D721Med (cell line): ENCODE results near the gene WIZ.

ENCODE experiments used
- DNase-seq: peaks from one replicate; pipeline ENCODE4 v3.0.0; 2011; ENCODE audit warnings: low spot score; ENCODE audit not compliant: insufficient read length
- FAIRE-seq: peaks from 2 replicates; lab custom pipeline; 2011; peaks lifted over from hg19 to GRCh38; lab: Jason Lieb, UNC
- CTCF ChIP-seq: IDR thresholded peaks from 2 replicates; pipeline ENCODE4 v1.5.1; 2012; ENCODE audit warnings: mild to moderate bottlenecking, control low read depth; ENCODE audit not compliant: insufficient read depth; ENCODE audit errors: missing control alignments

The WIZ gene

GRCh38 chr19:15431396-15432017, 18.2 kb downstream of the WIZ start:
- TF ChIP-seq CTCF, result no peak
- DNase-seq (no peak), FAIRE-seq (no peak)

GRCh38 chr19:15430526-15431120, 19.1 kb downstream of the WIZ start:
- DNase-seq (no peak), FAIRE-seq (no peak)
- no peak for TF ChIP-seq CTCF

DNA sequence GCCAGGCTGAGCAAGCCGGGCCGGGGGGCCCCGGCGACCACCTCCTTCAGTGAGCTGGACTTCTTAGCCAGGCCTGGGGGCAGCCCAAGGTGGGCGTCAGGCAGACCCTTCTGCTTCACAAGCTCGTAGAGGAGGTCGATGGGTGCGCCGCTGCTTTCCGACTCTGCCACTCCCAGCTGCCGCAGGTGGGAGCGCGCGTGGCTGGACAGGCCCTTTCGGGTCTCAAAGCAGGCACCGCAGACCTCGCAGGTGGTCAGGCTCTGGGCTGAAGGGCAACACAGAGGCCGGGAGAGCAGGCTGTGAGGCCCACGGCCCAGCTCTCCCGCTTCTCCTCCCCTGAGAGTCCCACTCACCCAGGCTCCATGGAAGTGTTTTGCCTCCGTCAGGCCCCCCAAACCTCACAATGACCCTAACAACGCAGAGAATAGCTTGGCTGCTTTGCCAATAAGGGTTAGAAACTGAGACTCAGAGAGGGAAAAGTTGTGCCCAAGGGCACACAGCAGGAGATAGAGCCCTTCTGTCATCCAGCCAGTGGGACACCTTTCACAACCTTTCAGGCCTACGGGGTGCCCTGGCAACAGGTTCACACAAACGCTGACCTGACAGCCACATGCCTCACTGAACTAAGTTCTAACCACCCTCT, 19.8 kb downstream of the WIZ start:
- no peak for TF ChIP-seq CTCF
- DNase-seq (no peak), FAIRE-seq (no peak)

DNA sequence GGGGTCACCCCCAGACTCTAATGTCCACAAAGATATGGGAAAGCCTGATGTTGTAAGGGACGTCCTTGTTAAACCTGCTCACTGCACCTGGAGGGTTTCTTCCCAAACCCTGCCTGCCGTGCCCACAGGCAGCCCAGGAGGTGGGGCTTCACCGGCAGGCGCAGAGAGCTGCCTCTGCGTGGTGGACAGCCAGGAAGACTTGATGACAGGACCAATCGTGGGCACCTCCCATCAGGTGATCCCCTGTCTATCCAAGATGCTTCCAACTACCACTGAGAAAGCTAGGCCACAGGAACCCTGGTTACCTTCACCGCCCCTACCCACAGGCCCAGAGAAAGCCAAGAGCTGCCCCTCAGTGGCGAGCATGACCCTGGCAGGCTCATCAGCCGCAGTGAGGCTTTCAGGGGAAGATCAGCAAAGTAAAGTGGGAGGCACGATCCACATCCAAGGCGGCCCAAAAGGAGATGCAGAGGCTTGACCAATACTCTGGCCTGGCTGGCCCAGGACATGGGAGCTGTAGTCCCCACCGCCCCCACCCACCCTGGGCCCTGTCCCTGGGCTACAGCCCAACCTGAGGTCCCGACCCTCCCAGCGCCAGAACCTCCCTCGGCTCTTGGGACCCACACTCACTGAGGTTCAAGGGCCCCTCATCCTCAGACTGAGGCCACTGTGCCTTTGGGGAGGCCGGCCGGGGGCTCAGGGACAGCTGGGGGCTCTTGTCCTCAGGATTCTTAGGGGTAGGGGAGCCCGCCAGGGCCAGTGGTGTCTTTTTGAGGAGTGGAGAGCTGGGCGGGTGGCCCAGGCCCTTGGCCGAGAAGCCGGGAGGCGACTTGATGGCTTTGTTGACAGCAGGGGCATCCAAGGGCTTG, 20.6 kb downstream of the WIZ start:
- no peak for TF ChIP-seq CTCF

GRCh38 chr19:15427991-15428471, 21.7 kb downstream of the WIZ start:
- no peak for FAIRE-seq

More for the DNA sequence above, 20.6 kb downstream of the WIZ start:
- no peak for FAIRE-seq
- no peak for DNase-seq

DNA sequence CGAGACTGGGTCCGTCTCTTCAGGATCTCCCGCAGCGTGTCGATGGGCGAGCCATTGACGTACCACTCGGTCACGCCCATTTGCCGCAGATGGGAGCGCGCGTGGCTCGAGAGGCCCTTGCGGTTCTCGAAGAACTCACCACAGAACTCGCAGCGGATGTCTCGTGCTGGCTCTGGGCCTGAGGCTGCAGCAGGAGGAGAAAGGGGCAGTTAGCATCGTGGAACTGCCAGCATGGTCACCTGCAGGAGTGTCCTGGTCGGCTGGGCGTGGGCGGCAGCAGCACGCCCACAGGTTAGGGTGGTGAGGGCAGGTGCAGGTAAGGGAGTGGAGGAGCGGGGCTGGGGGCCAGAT, 22.4 kb downstream of the WIZ start:
- TF ChIP-seq CTCF, result no peak
- FAIRE-seq (no peak), DNase-seq (no peak)

More at GRCh38 chr19:15427991-15428471, 21.7 kb downstream of the WIZ start:
- no peak for DNase-seq
- no peak for TF ChIP-seq CTCF
